ENCODE data around the gene TTLL12.

The TTLL12 gene

DNA sequence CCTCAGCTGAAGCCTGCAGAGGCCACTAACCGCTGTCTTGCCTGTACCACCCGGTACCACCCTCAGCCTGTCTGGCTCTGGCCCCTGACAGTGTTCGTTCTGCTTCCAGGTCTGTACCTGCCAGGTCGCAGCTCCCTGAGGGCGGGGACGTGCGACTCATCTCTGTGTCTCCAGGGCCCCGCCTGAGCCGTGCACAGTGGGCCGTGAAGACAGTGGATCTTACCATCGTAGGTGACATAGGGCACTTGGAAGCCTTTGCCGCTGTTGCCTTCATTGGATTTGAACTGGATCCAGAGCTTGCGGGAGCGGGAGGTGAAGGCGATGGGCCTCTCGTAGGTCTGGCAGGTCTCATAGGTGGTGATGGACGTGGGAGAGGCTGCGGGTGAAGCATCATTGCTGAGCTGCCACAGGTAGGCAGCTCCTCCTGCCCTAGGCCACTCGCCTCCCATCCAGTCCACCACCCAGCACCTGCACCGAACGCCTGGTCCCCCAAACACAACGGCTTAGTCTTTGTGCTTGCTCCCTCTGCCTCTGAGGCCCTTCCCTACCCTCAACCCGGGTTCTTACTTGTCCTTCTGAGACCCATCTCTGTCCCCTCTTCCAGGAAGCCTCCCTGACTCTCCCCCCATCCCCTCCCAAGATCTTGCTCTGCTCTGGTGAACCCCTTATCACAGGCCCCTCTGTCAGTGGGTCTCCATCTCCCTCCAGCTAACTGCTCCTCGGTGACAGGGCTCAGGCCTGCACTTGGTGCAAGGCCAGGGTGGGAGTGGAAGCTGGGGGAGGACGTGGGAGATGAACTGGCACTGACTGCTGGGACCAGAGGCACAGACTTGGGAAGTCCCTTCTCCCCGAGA, 21.1 kb upstream of the TTLL12 start:
- Histone ChIP-seq H3K27me3 (ENCODE audit: control insufficient read depth in 5 of 5, insufficient read depth in 4 of 5, low read length in 5 of 5) (peaks cover 0 to 15% (median 10%) of the 10 kb centered on the region in 5 donors), H3K4me3 (ENCODE audit: low read depth in 1 of 5, low read length in 5 of 5) (no peak overlapping the region), H3K36me3 (ENCODE audit: control insufficient read depth in 5 of 5, insufficient read depth in 5 of 5, low read length in 5 of 5) (no peaks in the 10 kb centered on the region)

DNA sequence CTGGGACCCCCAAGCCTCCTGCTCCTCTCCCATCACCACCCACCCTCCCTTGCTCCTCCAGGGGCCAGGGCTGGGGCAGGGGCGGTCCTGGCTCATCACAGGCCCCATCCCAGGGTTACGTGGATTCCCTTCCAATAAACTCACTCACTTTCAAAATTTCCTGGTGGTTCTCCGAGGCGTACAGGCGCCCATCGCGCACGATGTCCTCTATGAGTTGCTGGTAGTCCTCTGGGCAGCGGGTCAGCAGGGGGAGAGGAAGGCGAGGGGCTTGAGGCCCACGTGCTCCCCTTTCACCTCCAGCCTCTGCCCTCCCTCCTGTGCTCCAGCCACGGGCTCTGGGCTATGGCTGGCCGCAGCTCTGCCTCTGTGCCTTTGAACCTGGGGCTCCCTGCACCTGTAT, 20.5 kb upstream of the TTLL12 start:
- Histone ChIP-seq H3K4me3 (ENCODE audit: low read depth in 1 of 5, low read length in 5 of 5) (no peak overlapping the region), H3K9me3 (ENCODE audit: control insufficient read depth in 5 of 5, low read length in 5 of 5) (no peaks in the 10 kb centered on the region), H3K27ac (ENCODE audit: low read depth, low read length) (no peak overlapping the region), H3K9ac (ENCODE audit: low read length in 5 of 5) (no peak overlapping the region), H3K4me1 (ENCODE audit: control insufficient read depth in 5 of 5, insufficient read depth in 5 of 5, low read length in 5 of 5) (peaks cover 0 to 7% (median 0%) of the 10 kb centered on the region in 5 donors), H3K27me3 (ENCODE audit: control insufficient read depth in 5 of 5, insufficient read depth in 4 of 5, low read length in 5 of 5) (peaks cover 0 to 11% (median 7%) of the 10 kb centered on the region in 5 donors), H3K36me3 (ENCODE audit: control insufficient read depth in 5 of 5, insufficient read depth in 5 of 5, low read length in 5 of 5) (no peaks in the 10 kb centered on the region)

More for the DNA sequence above, 21.1 kb upstream of the TTLL12 start:
- no peaks in the 10 kb centered on the region for H3K9me3 ChIP-seq (ENCODE audit: control insufficient read depth in 5 of 5, low read length in 5 of 5)
- no peak overlapping the region for H3K27ac ChIP-seq (ENCODE audit: low read depth, low read length)
- H3K4me1 ChIP-seq (ENCODE audit: control insufficient read depth in 5 of 5, insufficient read depth in 5 of 5, low read length in 5 of 5): peaks cover 0 to 7% (median 0%) of the 10 kb centered on the region in 5 donors
- H3K9ac ChIP-seq (ENCODE audit: low read length in 5 of 5): no peak overlapping the region

DNA sequence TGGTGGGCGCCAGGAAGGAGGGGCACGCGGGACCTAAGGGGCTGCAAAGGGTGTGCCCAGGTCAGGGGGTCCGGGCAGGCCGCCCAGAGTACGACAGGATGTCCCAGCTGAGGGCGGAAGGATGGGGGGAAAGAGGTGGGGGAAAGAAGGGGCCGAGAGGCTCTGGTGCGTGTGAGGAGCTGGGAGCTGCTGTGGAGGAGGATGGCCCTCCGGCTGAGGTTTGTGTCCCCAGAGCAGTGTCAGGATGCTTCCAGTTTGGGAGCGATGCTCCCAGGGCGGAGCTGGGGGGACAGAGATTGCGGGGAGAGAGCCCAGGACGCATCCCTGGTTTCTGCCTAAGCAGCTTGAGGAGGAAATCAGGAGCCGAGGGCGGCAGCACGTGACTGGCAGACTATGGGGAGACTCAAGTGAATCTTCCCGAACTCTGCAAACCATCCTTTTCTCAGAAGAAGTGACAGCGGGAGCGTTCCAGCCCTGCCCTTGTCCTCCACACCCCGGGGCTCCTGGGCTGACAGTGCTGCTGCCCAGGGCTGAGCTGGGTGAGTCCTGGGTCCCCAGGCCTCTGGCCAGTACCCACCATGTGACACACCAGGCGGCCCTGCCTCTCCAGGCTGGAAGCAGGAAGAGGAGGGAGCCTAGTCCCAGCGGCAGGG, 19.7 kb upstream of the TTLL12 start:
- Histone ChIP-seq H3K27me3 (ENCODE audit: control insufficient read depth in 5 of 5, insufficient read depth in 4 of 5, low read length in 5 of 5) (peaks cover 0 to 11% (median 7%) of the 10 kb centered on the region in 5 donors), H3K4me1 (ENCODE audit: control insufficient read depth in 5 of 5, insufficient read depth in 5 of 5, low read length in 5 of 5) (peaks cover 0 to 7% (median 0%) of the 10 kb centered on the region in 5 donors), H3K4me3 (ENCODE audit: low read depth in 1 of 5, low read length in 5 of 5) (no peak overlapping the region), H3K36me3 (ENCODE audit: control insufficient read depth in 5 of 5, insufficient read depth in 5 of 5, low read length in 5 of 5) (no peaks in the 10 kb centered on the region), H3K9me3 (ENCODE audit: control insufficient read depth in 5 of 5, low read length in 5 of 5) (no peaks in the 10 kb centered on the region), H3K27ac (ENCODE audit: low read depth, low read length) (no peak overlapping the region), H3K9ac (ENCODE audit: low read length in 5 of 5) (no peak overlapping the region)

- H3K27me3 ChIP-seq (ENCODE audit: control insufficient read depth in 5 of 5, insufficient read depth in 4 of 5, low read length in 5 of 5): peaks cover 0 to 11% (median 7%) of the 10 kb centered on the region in 5 donors
- peaks cover 0 to 7% (median 0%) of the 10 kb centered on the region in 5 donors for H3K4me1 ChIP-seq (ENCODE audit: control insufficient read depth in 5 of 5, insufficient read depth in 5 of 5, low read length in 5 of 5)
Observed at GRCh38 chr22:43205748-43206508, 19.0 kb upstream of the TTLL12 start.

GRCh38 chr22:43205261-43205691, 18.3 kb upstream of the TTLL12 start:
- Histone ChIP-seq H3K27ac (ENCODE audit: low read depth, low read length) (no peak overlapping the region), H3K4me3 (ENCODE audit: low read depth in 1 of 5, low read length in 5 of 5) (no peak overlapping the region), H3K36me3 (ENCODE audit: control insufficient read depth in 5 of 5, insufficient read depth in 5 of 5, low read length in 5 of 5) (no peaks in the 10 kb centered on the region), H3K9ac (ENCODE audit: low read length in 5 of 5) (no peak overlapping the region), H3K4me1 (ENCODE audit: control insufficient read depth in 5 of 5, insufficient read depth in 5 of 5, low read length in 5 of 5) (peaks cover 0 to 7% (median 0%) of the 10 kb centered on the region in 5 donors), H3K27me3 (ENCODE audit: control insufficient read depth in 5 of 5, insufficient read depth in 4 of 5, low read length in 5 of 5) (peaks cover 0 to 16% (median 9%) of the 10 kb centered on the region in 5 donors), H3K9me3 (ENCODE audit: control insufficient read depth in 5 of 5, low read length in 5 of 5) (no peaks in the 10 kb centered on the region)

More at GRCh38 chr22:43205748-43206508, 19.0 kb upstream of the TTLL12 start:
- Histone ChIP-seq H3K9me3 (ENCODE audit: control insufficient read depth in 5 of 5, low read length in 5 of 5) (no peaks in the 10 kb centered on the region), H3K9ac (ENCODE audit: low read length in 5 of 5) (no peak overlapping the region), H3K4me3 (ENCODE audit: low read depth in 1 of 5, low read length in 5 of 5) (no peak overlapping the region), H3K36me3 (ENCODE audit: control insufficient read depth in 5 of 5, insufficient read depth in 5 of 5, low read length in 5 of 5) (no peaks in the 10 kb centered on the region), H3K27ac (ENCODE audit: low read depth, low read length) (no peak overlapping the region)

DNA sequence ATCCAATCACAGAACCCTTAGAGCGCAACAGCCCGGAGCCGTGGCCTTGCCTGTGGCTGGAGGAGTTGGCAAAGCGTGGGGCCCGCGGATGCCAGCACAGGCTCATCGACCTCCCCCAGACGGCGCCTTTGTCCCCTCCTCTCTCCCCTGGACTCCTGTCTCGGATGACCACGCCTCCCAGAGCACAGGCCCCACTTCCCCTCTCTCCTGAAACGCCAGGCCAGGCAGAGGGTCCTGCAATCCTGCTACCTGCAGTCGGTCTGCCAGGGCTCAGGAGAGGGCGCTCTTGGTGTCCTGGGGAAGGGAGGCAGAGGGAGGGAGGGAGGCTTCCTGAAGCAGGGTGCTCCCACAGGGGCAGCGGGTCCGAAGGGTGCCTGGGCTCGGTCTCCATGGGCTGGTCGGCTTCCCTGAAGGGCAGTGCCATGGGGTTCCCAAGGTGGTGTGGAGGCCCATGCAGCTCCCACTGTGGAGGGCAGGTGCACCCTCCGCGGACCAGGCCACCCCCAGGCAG, 16.6 kb upstream of the TTLL12 start:
- no peaks in the 10 kb centered on the region for H3K9me3 ChIP-seq (ENCODE audit: control insufficient read depth in 5 of 5, low read length in 5 of 5)
- no peak overlapping the region for H3K4me3 ChIP-seq (ENCODE audit: low read depth in 1 of 5, low read length in 5 of 5)
- H3K27me3 ChIP-seq (ENCODE audit: control insufficient read depth in 5 of 5, insufficient read depth in 4 of 5, low read length in 5 of 5): peaks cover 5 to 20% (median 17%) of the 10 kb centered on the region in 5 donors
- no peak overlapping the region for H3K9ac ChIP-seq (ENCODE audit: low read length in 5 of 5)
- H3K36me3 ChIP-seq (ENCODE audit: control insufficient read depth in 5 of 5, insufficient read depth in 5 of 5, low read length in 5 of 5): no peaks in the 10 kb centered on the region
- peaks cover 0 to 7% (median 0%) of the 10 kb centered on the region in 5 donors for H3K4me1 ChIP-seq (ENCODE audit: control insufficient read depth in 5 of 5, insufficient read depth in 5 of 5, low read length in 5 of 5)
- no peak overlapping the region for H3K27ac ChIP-seq (ENCODE audit: low read depth, low read length)

DNA sequence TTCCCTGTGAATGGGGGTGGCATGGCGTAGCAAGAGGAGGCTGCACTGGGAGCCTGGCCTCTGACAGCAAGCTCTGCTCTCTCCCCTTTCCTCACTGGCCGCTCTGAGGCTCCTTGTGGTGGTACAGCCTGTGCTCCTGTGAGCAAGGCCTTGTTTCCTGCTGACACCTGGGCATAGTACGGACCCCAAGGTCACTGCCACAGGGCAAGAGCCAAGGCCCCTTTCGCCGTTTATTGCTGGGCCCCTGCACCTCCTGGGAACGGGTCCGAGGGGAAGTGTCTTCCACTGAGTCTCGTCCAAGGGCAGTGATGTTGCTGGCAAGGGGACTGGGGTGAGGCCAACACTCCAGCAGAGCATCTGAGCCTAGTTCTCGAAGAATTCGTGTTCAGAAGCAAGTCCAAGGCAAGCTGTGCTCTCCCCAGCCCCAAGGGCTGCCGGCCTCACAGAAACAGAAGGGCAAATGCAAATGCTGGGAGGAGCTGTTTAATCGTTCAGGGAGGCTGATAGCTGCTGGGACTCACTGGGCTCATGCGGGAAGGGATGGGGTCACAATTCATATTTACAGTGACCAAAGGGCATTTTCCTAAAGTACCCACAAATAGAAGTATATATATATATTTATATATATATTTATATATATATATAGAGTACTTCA, 15.9 kb upstream of the TTLL12 start:
- no peak overlapping the region for H3K9ac ChIP-seq (ENCODE audit: low read length in 5 of 5)
- H3K27me3 ChIP-seq (ENCODE audit: control insufficient read depth in 5 of 5, insufficient read depth in 4 of 5, low read length in 5 of 5): peaks cover 5 to 22% (median 21%) of the 10 kb centered on the region in 5 donors
- peaks cover 0 to 7% (median 0%) of the 10 kb centered on the region in 5 donors for H3K4me1 ChIP-seq (ENCODE audit: control insufficient read depth in 5 of 5, insufficient read depth in 5 of 5, low read length in 5 of 5)
- H3K27ac ChIP-seq (ENCODE audit: low read depth, low read length): no peak overlapping the region
- H3K36me3 ChIP-seq (ENCODE audit: control insufficient read depth in 5 of 5, insufficient read depth in 5 of 5, low read length in 5 of 5): no peaks in the 10 kb centered on the region
- no peaks in the 10 kb centered on the region for H3K9me3 ChIP-seq (ENCODE audit: control insufficient read depth in 5 of 5, low read length in 5 of 5)
- no peak overlapping the region for H3K4me3 ChIP-seq (ENCODE audit: low read depth in 1 of 5, low read length in 5 of 5)

GRCh38 chr22:43202326-43202725, 15.4 kb upstream of the TTLL12 start:
- H3K9me3 ChIP-seq (ENCODE audit: control insufficient read depth in 5 of 5, low read length in 5 of 5): no peaks in the 10 kb centered on the region
- no peak overlapping the region for H3K9ac ChIP-seq (ENCODE audit: low read length in 5 of 5)
- H3K4me1 ChIP-seq (ENCODE audit: control insufficient read depth in 5 of 5, insufficient read depth in 5 of 5, low read length in 5 of 5): peaks cover 0 to 7% (median 0%) of the 10 kb centered on the region in 5 donors
- H3K4me3 ChIP-seq (ENCODE audit: low read depth in 1 of 5, low read length in 5 of 5): no peak overlapping the region
- no peak overlapping the region for H3K27ac ChIP-seq (ENCODE audit: low read depth, low read length)
- no peaks in the 10 kb centered on the region for H3K36me3 ChIP-seq (ENCODE audit: control insufficient read depth in 5 of 5, insufficient read depth in 5 of 5, low read length in 5 of 5)
- H3K27me3 ChIP-seq (ENCODE audit: control insufficient read depth in 5 of 5, insufficient read depth in 4 of 5, low read length in 5 of 5): peaks cover 10 to 22% (median 22%) of the 10 kb centered on the region in 5 donors

GRCh38 chr22:43201486-43202219, 14.7 kb upstream of the TTLL12 start:
- Histone ChIP-seq H3K36me3 (ENCODE audit: control insufficient read depth in 5 of 5, insufficient read depth in 5 of 5, low read length in 5 of 5) (no peaks in the 10 kb centered on the region), H3K4me3 (ENCODE audit: low read depth in 1 of 5, low read length in 5 of 5) (no peak overlapping the region), H3K27me3 (ENCODE audit: control insufficient read depth in 5 of 5, insufficient read depth in 4 of 5, low read length in 5 of 5) (peaks cover 11 to 26% (median 23%) of the 10 kb centered on the region in 5 donors), H3K27ac (ENCODE audit: low read depth, low read length) (no peak overlapping the region), H3K9me3 (ENCODE audit: control insufficient read depth in 5 of 5, low read length in 5 of 5) (no peaks in the 10 kb centered on the region), H3K4me1 (ENCODE audit: control insufficient read depth in 5 of 5, insufficient read depth in 5 of 5, low read length in 5 of 5) (peaks cover 0 to 5% (median 0%) of the 10 kb centered on the region in 5 donors), H3K9ac (ENCODE audit: low read length in 5 of 5) (no peak overlapping the region)
